Brain microvascular endothelial cell (primary cell): ENCODE measurements around the gene TTC39C.

ENCODE experiments used
- DNase-seq: peaks from one replicate; pipeline ENCODE4 v3.0.0-alpha.2; 2020
- H3K27ac ChIP-seq: fragments of 250-450 bp; sonication (Bioruptor Pico); 2 replicates; pipeline ENCODE4 v1.5.1; 2020; ENCODE audit warnings: mild to moderate bottlenecking, moderate library complexity
- H3K27me3 ChIP-seq: fragments of 250-450 bp; sonication (Bioruptor Pico); replicated peaks from 2 replicates; pipeline ENCODE4 v1.5.1; 2020; ENCODE audit warnings: mild to moderate bottlenecking
- H3K36me3 ChIP-seq: fragments of 250-450 bp; sonication (Bioruptor Pico); replicated peaks from 2 replicates; pipeline ENCODE4 v1.5.1; 2020; ENCODE audit warnings: mild to moderate bottlenecking
- H3K4me3 ChIP-seq: 2 replicates; pipeline ENCODE4 v1.5.1; 2011; ENCODE audit warnings: low read depth, mild to moderate bottlenecking, control low read depth, low read length, moderate library complexity
- in situ Hi-C: cut with HindIII; loops from 2 replicates; pipeline ENCODE4 v1.10.0; 2017; ENCODE audit warnings: low sequenced_read_pairs, low pct_ligation_motif_present
- TF ChIP-seq, protein P1 (sequence below): IDR thresholded peaks from 2 replicates; pipeline ENCODE4 v1.5.1; 2011; ENCODE audit warnings: low read depth, mild to moderate bottlenecking, moderate library complexity, low read length, control low read depth, inconsistent platforms; ENCODE audit errors: missing control alignments

TTC39C gene

DNA sequence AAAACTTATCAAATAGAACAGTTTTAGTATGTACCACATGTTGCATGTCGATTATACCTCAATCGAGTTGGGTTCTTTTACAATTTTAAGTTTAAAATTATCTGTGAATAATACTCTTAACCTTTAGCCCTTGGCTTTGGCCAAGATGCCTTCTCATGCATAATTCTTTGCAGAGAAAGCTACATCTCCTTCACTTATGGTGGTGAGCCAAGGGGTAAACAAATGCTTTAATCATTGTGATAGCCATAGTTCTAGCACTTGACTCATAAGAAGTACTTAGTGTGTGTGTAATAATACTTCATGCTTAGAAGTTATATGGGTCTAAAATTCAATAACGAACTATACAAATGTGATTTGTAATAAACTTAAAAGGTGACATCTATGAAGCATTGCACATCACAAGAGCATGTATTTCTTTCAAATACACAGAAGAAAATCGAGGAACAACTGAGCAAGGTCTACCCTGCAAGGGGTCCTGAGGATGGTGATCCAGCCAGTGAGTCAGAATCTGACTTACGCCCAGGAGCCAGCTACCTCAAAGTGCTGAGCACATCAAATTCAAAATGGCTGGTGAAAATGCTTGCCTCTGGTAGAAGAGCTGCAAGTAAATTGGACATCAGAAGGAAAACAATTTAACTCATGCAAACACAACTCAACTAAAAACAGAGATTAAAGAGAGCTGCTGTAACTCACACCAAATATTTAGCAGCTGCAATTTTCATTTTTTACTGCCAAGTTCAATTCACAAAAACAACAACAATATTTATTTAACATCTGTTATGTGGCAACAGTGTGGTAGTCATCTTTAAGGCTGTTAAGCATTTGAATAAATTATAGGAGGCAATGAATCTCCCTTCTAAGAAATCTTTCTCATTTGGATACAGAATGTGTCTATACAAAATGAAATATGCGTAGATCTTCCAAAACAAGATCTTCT lies 23.8 kb upstream of the TTC39C start:
- H3K27ac ChIP-seq = no peak overlapping the region
- TF ChIP-seq, protein P1, sequence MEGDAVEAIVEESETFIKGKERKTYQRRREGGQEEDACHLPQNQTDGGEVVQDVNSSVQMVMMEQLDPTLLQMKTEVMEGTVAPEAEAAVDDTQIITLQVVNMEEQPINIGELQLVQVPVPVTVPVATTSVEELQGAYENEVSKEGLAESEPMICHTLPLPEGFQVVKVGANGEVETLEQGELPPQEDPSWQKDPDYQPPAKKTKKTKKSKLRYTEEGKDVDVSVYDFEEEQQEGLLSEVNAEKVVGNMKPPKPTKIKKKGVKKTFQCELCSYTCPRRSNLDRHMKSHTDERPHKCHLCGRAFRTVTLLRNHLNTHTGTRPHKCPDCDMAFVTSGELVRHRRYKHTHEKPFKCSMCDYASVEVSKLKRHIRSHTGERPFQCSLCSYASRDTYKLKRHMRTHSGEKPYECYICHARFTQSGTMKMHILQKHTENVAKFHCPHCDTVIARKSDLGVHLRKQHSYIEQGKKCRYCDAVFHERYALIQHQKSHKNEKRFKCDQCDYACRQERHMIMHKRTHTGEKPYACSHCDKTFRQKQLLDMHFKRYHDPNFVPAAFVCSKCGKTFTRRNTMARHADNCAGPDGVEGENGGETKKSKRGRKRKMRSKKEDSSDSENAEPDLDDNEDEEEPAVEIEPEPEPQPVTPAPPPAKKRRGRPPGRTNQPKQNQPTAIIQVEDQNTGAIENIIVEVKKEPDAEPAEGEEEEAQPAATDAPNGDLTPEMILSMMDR = no peak
- in situ Hi-C loops = no loop called here
- H3K4me3 ChIP-seq = no peak overlapping the region
- no peaks in the 10 kb centered on the region for H3K36me3 ChIP-seq
- no peaks in the 10 kb centered on the region for H3K27me3 ChIP-seq
- DNase-seq = no peak

- in situ Hi-C loops = no loop called here
- Histone ChIP-seq H3K4me3 (no peak overlapping the region), H3K36me3 (no peaks in the 10 kb centered on the region), H3K27ac (no peak overlapping the region), H3K27me3 (no peaks in the 10 kb centered on the region)
- DNase-seq = no peak
- TF ChIP-seq, protein P1 = no peak
Observed at GRCh38 chr18:23992089-23992940, 22.2 kb upstream of the TTC39C start.

- in situ Hi-C loops = no loop called here
- Histone ChIP-seq H3K36me3 (no peaks in the 10 kb centered on the region), H3K27ac (no peak overlapping the region), H3K4me3 (no peak overlapping the region), H3K27me3 (no peaks in the 10 kb centered on the region)
- TF ChIP-seq, protein P1 = no peak
- no peak for DNase-seq
Observed at GRCh38 chr18:23992941-23993280, 21.6 kb upstream of the TTC39C start.

GRCh38 chr18:23994361-23994902 lies 20.1 kb upstream of the TTC39C start:
- DNase-seq = peak; percentile 73
- Histone ChIP-seq H3K36me3 (no peaks in the 10 kb centered on the region), H3K27me3 (no peaks in the 10 kb centered on the region), H3K27ac (no peak overlapping the region), H3K4me3 (peak overlapping the region; percentile 7)
- in situ Hi-C loops = no loop called here
- TF ChIP-seq, protein P1 = no peak

DNA sequence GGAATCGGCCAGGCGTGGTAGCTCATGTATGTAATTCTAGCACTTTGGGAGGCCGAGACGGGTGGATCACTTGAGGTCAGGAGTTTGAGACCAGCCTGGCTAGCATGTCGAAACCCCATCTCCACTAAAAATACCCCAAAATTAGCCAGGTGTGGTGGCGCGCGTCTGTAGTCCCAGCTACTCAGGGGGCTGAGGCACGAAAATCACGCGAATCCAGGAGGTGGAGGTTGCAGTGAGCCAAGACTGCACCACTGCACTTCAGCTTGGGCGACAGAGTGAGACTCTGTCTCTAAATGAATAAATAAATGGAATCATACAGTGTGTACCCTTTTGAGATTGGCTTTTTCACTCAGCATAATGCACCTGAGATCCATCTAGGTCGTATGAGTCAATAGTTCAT lies 19.4 kb upstream of the TTC39C start:
- Histone ChIP-seq H3K27ac (no peak overlapping the region), H3K36me3 (no peaks in the 10 kb centered on the region), H3K27me3 (no peaks in the 10 kb centered on the region), H3K4me3 (no peak overlapping the region)
- in situ Hi-C loops = no loop called here
- TF ChIP-seq, protein P1 = no peak
- DNase-seq = no peak
